Epithelial cell of esophagus (primary cell): ENCODE data around the gene CD69.

Experiments used
- DNase-seq: peaks from one replicate; pipeline ENCODE4 v3.0.0; 2010; ENCODE audit warnings: low read depth
- H3K4me3 ChIP-seq: 2 replicates; pipeline ENCODE4 v1.5.1; 2011; ENCODE audit warnings: mild to moderate bottlenecking, low read length, control low read depth
- CTCF ChIP-seq: IDR thresholded peaks from 2 replicates; pipeline ENCODE4 v1.5.1; 2011; ENCODE audit warnings: low read depth, mild to moderate bottlenecking, low read length, control low read depth, inconsistent platforms; ENCODE audit not compliant: insufficient read depth; ENCODE audit errors: missing control alignments

The CD69 gene

GRCh38 chr12:9730011-9730410 is 30.7 kb downstream of the CD69 start:
- H3K4me3 ChIP-seq: no peak overlapping the region
- DNase-seq: no peak
- TF ChIP-seq CTCF: no peak

GRCh38 chr12:9729082-9729481 is 31.6 kb downstream of the CD69 start:
- no peak for DNase-seq
- no peak overlapping the region for H3K4me3 ChIP-seq
- TF ChIP-seq CTCF: no peak

DNA sequence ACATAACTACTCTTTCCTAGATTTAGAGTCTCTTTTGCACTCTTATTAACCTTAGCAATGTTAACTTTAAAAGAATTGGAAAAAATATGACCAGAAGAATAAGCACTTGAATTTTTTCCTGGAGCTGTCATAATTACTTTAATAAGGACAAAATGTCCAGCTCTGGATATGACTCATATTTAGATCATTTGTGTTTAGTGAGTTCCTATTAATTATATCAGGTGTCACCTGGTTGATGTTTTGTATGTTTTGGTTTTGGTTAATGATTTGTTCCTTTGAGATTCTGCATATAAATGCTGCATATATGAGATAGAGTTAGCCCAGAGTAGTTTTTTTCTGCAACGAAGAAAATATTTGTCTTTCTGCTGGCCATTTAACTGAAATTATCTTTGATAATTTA is 32.9 kb downstream of the CD69 start:
- peak; percentile 39 for DNase-seq
- no peak overlapping the region for H3K4me3 ChIP-seq
- TF ChIP-seq CTCF: no peak

GRCh38 chr12:9725213-9725870 is 35.4 kb downstream of the CD69 start:
- no peak for TF ChIP-seq CTCF
- H3K4me3 ChIP-seq: no peak overlapping the region
- peak; percentile 53 for DNase-seq

- TF ChIP-seq CTCF: no peak
- no peak for DNase-seq
- no peak overlapping the region for H3K4me3 ChIP-seq
Measured at GRCh38 chr12:9724023-9724422, 36.7 kb downstream of the CD69 start.

DNA sequence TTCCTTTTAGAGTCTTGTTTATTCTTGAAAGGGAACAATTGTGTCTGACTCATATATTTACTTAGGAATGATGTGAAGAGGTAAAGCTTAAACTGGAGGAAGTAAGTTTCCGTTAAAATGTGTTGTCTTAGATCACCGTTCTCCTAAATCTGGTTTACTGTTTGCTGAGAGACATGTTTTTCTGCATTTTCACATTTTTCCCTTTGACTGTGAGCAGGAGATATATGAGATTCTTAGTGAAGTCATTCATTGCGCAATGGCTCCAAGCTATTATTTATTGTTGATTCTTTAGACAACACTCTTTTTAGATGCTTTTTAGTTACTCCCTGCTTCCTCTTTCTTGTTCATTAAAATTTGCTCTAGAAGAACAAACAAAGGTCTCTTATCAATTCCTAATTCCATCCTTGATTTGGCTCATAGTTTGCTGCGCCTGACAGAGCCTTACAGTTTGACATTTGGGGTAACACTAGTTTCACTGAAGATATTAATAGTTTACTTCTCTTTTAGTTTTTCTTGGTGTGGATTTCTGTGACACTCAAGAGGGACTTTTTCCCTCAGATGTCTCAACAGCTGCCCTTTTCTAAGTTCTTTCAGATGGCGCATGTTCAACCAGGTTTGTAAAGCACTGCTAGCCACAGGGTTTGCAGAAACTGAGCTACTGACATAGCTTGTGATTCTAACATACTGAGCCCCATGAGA is 39.2 kb downstream of the CD69 start:
- H3K4me3 ChIP-seq: no peak overlapping the region
- TF ChIP-seq CTCF: no peak
- peak; percentile 82 for DNase-seq

DNA sequence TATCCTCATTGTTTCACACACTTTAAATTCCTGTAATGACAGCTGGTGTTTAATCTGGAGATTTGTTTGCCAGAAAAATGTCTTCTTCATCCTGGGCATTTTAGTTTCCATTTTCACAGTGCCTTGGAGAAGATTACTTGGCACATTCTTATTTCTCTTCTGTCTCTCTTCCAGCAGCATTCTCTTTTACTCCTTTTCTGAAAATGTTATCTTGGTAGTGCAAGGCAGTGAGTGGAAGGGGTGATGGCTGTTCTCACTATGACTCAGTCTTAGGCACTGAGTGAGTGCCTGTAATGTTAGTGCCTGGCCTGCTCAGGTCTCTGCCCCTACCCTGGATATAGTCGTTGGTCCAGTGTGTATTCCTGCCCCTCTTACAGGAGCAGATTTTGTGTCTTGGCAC is 40.9 kb downstream of the CD69 start:
- no peak for DNase-seq
- TF ChIP-seq CTCF: no peak
- H3K4me3 ChIP-seq: no peak overlapping the region
